ENCODE results near the gene LMO2.
A peak's percentile ranks its signal among the peaks of the same experiment; 100 is the strongest.
"Not testable (repeated sequence)": the region's sequence is repeated elsewhere in the genome, so short reads cannot be mapped to it uniquely, and the experiment has no call there.

The LMO2 gene

GRCh38 chr11:33891714-33892327, at the start of gene LMO2:
TSS of gene LMO2 (minus strand) at chr11:33892076. CDS start at chr11:33869716, 22,360 bp downstream.
- no peak for DNase-seq (ENCODE audit: low spot score)

GRCh38 chr11:33940538-33940815, 48.6 kb upstream of the LMO2 start:
- DNase-seq (ENCODE audit: low spot score), result no peak

GRCh38 chr11:33936725-33937604, 45.1 kb upstream of the LMO2 start:
- peak; percentile 27 for DNase-seq (ENCODE audit: low spot score)

GRCh38 chr11:33935461-33936456, 43.9 kb upstream of the LMO2 start:
- DNase-seq (ENCODE audit: low spot score), result no peak

GRCh38 chr11:33935005-33935404, 43.1 kb upstream of the LMO2 start:
- no peak for DNase-seq (ENCODE audit: low spot score)

GRCh38 chr11:33934450-33934849, 42.6 kb upstream of the LMO2 start:
- DNase-seq (ENCODE audit: low spot score), result no peak

- no peak for DNase-seq (ENCODE audit: low spot score)
Observed at GRCh38 chr11:33933602-33934001, 41.7 kb upstream of the LMO2 start.

- DNase-seq (ENCODE audit: low spot score), result no peak
Observed at GRCh38 chr11:33932721-33933120, 40.8 kb upstream of the LMO2 start.

- DNase-seq (ENCODE audit: low spot score), result not testable (repeated sequence)
Observed at GRCh38 chr11:33931739-33932366, 40.0 kb upstream of the LMO2 start.

- DNase-seq (ENCODE audit: low spot score), result no peak
Observed at GRCh38 chr11:33931067-33931466, 39.2 kb upstream of the LMO2 start.

- DNase-seq (ENCODE audit: low spot score), result no peak
Observed at GRCh38 chr11:33930317-33931021, 38.6 kb upstream of the LMO2 start.

GRCh38 chr11:33928564-33928963, 36.7 kb upstream of the LMO2 start:
- no peak for DNase-seq (ENCODE audit: low spot score)

GRCh38 chr11:33926671-33927552, 35.0 kb upstream of the LMO2 start:
- DNase-seq (ENCODE audit: low spot score), result no peak

GRCh38 chr11:33924341-33924740, 32.5 kb upstream of the LMO2 start:
- DNase-seq (ENCODE audit: low spot score), result no peak

- DNase-seq (ENCODE audit: low spot score), result no peak
Observed at GRCh38 chr11:33923626-33924025, 31.8 kb upstream of the LMO2 start.

GRCh38 chr11:33920838-33921613, 29.1 kb upstream of the LMO2 start:
- no peak for DNase-seq (ENCODE audit: low spot score)

- no peak for DNase-seq (ENCODE audit: low spot score)
Observed at GRCh38 chr11:33919645-33920044, 27.8 kb upstream of the LMO2 start.

- DNase-seq (ENCODE audit: low spot score), result not testable (repeated sequence)
Observed at GRCh38 chr11:33917402-33917801, 25.5 kb upstream of the LMO2 start.

GRCh38 chr11:33916736-33917135, 24.9 kb upstream of the LMO2 start:
- DNase-seq (ENCODE audit: low spot score), result no peak

GRCh38 chr11:33915526-33915925, 23.6 kb upstream of the LMO2 start:
- DNase-seq (ENCODE audit: low spot score), result no peak
